SK-N-SH treated with all-trans-retinoic acid at 6 μM for 48 hours (cell line): Measurements from ENCODE around the gene SPRR1A.

ENCODE experiments used
- ATAC-seq: fragments of 200-7000 bp; cut with Tn5 transposase; 3 replicates; pipeline ENCODE4 v1.9.1; 2020; ENCODE audit warnings: mild to moderate bottlenecking, moderate library complexity
- ARNTL ChIP-seq: fragments of 450-650 bp; formaldehyde crosslinking; IDR thresholded peaks from 2 replicates; pipeline ENCODE4 v1.5.0; 2020; ENCODE audit warnings: low read depth, mild to moderate bottlenecking, moderate library complexity, borderline replicate concordance
- BACH2 ChIP-seq: fragments of 250-450 bp; sonication (Bioruptor Pico); IDR thresholded peaks from 2 replicates; pipeline ENCODE4 v1.9.0; 2021; ENCODE audit warnings: mild to moderate bottlenecking, borderline replicate concordance
- CSDC2 ChIP-seq: fragments of 250-450 bp; sonication (Bioruptor Pico); IDR thresholded peaks from 2 replicates; pipeline ENCODE4 v1.5.0; 2020; ENCODE audit warnings: mild to moderate bottlenecking, moderate library complexity
- CSRNP3 ChIP-seq: fragments of 250-450 bp; sonication (Bioruptor Pico); IDR thresholded peaks from 2 replicates; pipeline ENCODE4 v1.5.1; 2021; ENCODE audit warnings: mild to moderate bottlenecking, moderate library complexity
- ESRRG ChIP-seq: fragments of 250-450 bp; sonication (Bioruptor Pico); IDR thresholded peaks from 2 replicates; pipeline ENCODE4 v1.6.1; 2021; ENCODE audit warnings: mild to moderate bottlenecking
- GLIS3 ChIP-seq: fragments of 250-450 bp; sonication (Bioruptor Pico); IDR thresholded peaks from 2 replicates; pipeline ENCODE4 v1.5.0; 2020; ENCODE audit warnings: mild to moderate bottlenecking, moderate library complexity
- ISL1 ChIP-seq: fragments of 250-450 bp; sonication (Bioruptor Pico); IDR thresholded peaks from 2 replicates; pipeline ENCODE4 v2.1.2; 2022; ENCODE audit warnings: mild to moderate bottlenecking, moderate library complexity
- OSR1 ChIP-seq: fragments of 250-450 bp; sonication (Bioruptor Pico); IDR thresholded peaks from 2 replicates; pipeline ENCODE4 v1.8.0; 2022; ENCODE audit warnings: moderate library complexity, mild to moderate bottlenecking, inconsistent platforms
- PATZ1 ChIP-seq: fragments of 250-450 bp; sonication (Bioruptor Pico); IDR thresholded peaks from 2 replicates; pipeline ENCODE4 v1.8.0; 2020; ENCODE audit warnings: mild to moderate bottlenecking, moderate library complexity, borderline replicate concordance
- POU6F1 ChIP-seq: fragments of 250-450 bp; sonication (Bioruptor Pico); IDR thresholded peaks from 2 replicates; pipeline ENCODE4 v1.8.0; 2021; ENCODE audit warnings: low read depth, mild to moderate bottlenecking, moderate library complexity, borderline replicate concordance
- PPARA ChIP-seq: fragments of 250-450 bp; sonication (Bioruptor Pico); IDR thresholded peaks from 2 replicates; pipeline ENCODE4 v1.5.0; 2020; ENCODE audit warnings: mild to moderate bottlenecking, borderline replicate concordance
- RARB ChIP-seq: fragments of 250-450 bp; sonication (Bioruptor Pico); IDR thresholded peaks from 2 replicates; pipeline ENCODE4 v1.8.0; 2021; ENCODE audit warnings: mild to moderate bottlenecking, moderate library complexity
- SNAI2 ChIP-seq: fragments of 250-450 bp; sonication (Bioruptor Pico); IDR thresholded peaks from 2 replicates; pipeline ENCODE4 v1.5.0; 2020; ENCODE audit warnings: mild to moderate bottlenecking, moderate library complexity
- TCF4 ChIP-seq: fragments of 250-450 bp; sonication (Bioruptor Pico); IDR thresholded peaks from 2 replicates; pipeline ENCODE4 v1.8.0; 2021; ENCODE audit warnings: mild to moderate bottlenecking, moderate library complexity, borderline replicate concordance
- TOX ChIP-seq: fragments of 250-450 bp; sonication (Bioruptor Pico); IDR thresholded peaks from 2 replicates; pipeline ENCODE4 v1.8.0; 2021; ENCODE audit warnings: mild to moderate bottlenecking, moderate library complexity, borderline replicate concordance
- TSHZ2 ChIP-seq: fragments of 250-450 bp; sonication (Bioruptor Pico); IDR thresholded peaks from 2 replicates; pipeline ENCODE4 v1.5.0; 2020; ENCODE audit warnings: mild to moderate bottlenecking, moderate library complexity
- ZFP3 ChIP-seq: fragments of 250-450 bp; sonication (Bioruptor Pico); IDR thresholded peaks from 2 replicates; pipeline ENCODE4 v1.5.0; 2020; ENCODE audit warnings: mild to moderate bottlenecking, moderate library complexity
- ZFP30 ChIP-seq: fragments of 450-650 bp; formaldehyde crosslinking; IDR thresholded peaks from 2 replicates; pipeline ENCODE4 v1.5.0; 2022; ENCODE audit warnings: mild to moderate bottlenecking, moderate library complexity
- ZNF565 ChIP-seq: fragments of 450-650 bp; formaldehyde crosslinking; conservative IDR thresholded peaks from 2 replicates; pipeline ENCODE4 v1.5.0; 2020; ENCODE audit warnings: low read depth, mild to moderate bottlenecking, moderate library complexity
- ZNF70 ChIP-seq: fragments of 450-650 bp; formaldehyde crosslinking; IDR thresholded peaks from 2 replicates; pipeline ENCODE4 v1.5.0; 2020; ENCODE audit warnings: mild to moderate bottlenecking, moderate library complexity
- ZNF8 ChIP-seq: fragments of 450-650 bp; formaldehyde crosslinking; IDR thresholded peaks from 2 replicates; pipeline ENCODE4 v1.5.0; 2020; ENCODE audit warnings: mild to moderate bottlenecking, moderate library complexity

SPRR1A gene

GRCh38 chr1:152977614-152978013, 6.3 kb upstream of the SPRR1A start (continued):
- TF ChIP-seq PATZ1 (CRISPR knock-in tag) (no peak), SNAI2 (CRISPR knock-in tag) (no peak), ESRRG (CRISPR knock-in tag) (no peak), ZNF8 (no peak), POU6F1 (CRISPR knock-in tag) (no peak), OSR1 (CRISPR knock-in tag) (no peak)

GRCh38 chr1:152980676-152981075, 3.2 kb upstream of the SPRR1A start:
- ATAC-seq: no peak
- TF ChIP-seq ESRRG (CRISPR knock-in tag) (no peak), SNAI2 (CRISPR knock-in tag) (no peak), ZNF70 (no peak), CSRNP3 (no peak), ZFP3 (CRISPR knock-in tag) (no peak), TSHZ2 (CRISPR knock-in tag) (no peak), ZFP30 (no peak), ZNF8 (no peak), OSR1 (CRISPR knock-in tag) (no peak), ZNF565 (CRISPR knock-in tag) (no peak), PPARA (no peak)

GRCh38 chr1:152981146-152981871, 2.6 kb upstream of the SPRR1A start:
- TF ChIP-seq ZNF8: no peak
- no peak for TF ChIP-seq TCF4 (CRISPR knock-in tag)
- no peak for TF ChIP-seq ZFP3 (CRISPR knock-in tag)
- TF ChIP-seq ARNTL (CRISPR knock-in tag): no peak
- no peak for ATAC-seq

GRCh38 chr1:152982076-152982475, 1.8 kb upstream of the SPRR1A start:
- ATAC-seq: no peak
- TF ChIP-seq RARB (CRISPR knock-in tag) (no peak), BACH2 (CRISPR knock-in tag) (no peak), CSRNP3 (no peak), GLIS3 (CRISPR knock-in tag) (no peak), POU6F1 (CRISPR knock-in tag) (no peak), CSDC2 (CRISPR knock-in tag) (no peak), TOX (CRISPR knock-in tag) (no peak), TCF4 (CRISPR knock-in tag) (no peak), TSHZ2 (CRISPR knock-in tag) (no peak), ISL1 (CRISPR knock-in tag) (no peak)
